ENCODE measurements around the gene CTDP1.

DNA sequence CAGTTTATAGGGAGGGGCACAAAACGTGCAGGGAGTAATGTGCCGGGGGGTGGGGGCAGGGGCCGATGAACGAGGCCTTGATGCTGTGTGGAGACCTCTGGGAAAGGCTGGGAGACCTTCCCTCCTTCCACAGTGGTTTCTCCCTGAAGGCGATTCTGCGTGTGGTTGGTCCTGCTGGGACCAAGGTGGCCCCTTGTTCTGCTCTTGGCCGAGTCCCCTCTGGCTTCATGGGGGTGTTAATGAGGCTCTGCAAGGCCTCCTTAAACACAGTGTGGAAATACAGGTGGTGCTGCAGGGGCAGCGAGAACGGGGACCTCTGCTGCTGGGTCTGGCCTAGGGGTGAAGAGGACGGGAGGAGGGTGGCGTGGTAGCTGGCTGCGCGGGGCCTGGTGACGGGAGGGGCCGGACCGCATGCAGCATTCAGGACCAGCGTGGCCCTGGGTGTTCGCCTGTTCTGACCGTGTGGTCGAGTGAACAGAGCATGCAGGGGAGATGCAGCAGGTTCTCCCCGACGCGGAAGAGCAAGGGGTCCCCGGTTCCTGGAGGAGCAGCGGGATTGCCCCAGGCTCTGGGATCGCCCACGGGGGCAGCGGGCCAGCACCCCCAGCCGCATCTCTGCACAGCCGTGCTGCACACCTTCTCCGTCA is 76.0 kb downstream of the CTDP1 start:
- TF ChIP-seq, protein P1, sequence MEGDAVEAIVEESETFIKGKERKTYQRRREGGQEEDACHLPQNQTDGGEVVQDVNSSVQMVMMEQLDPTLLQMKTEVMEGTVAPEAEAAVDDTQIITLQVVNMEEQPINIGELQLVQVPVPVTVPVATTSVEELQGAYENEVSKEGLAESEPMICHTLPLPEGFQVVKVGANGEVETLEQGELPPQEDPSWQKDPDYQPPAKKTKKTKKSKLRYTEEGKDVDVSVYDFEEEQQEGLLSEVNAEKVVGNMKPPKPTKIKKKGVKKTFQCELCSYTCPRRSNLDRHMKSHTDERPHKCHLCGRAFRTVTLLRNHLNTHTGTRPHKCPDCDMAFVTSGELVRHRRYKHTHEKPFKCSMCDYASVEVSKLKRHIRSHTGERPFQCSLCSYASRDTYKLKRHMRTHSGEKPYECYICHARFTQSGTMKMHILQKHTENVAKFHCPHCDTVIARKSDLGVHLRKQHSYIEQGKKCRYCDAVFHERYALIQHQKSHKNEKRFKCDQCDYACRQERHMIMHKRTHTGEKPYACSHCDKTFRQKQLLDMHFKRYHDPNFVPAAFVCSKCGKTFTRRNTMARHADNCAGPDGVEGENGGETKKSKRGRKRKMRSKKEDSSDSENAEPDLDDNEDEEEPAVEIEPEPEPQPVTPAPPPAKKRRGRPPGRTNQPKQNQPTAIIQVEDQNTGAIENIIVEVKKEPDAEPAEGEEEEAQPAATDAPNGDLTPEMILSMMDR (IDR thresholded peaks at IDR 0.05): no peak
- no peak for TF ChIP-seq EP300 (IDR thresholded peaks at IDR 0.05)

Measured in tibial nerve (tissue), 4 donors.